PC-3 (cell line): Measurements from ENCODE around the gene MAP1S. TPM values are rescaled to one million over a fixed set of nuclear protein-coding genes. Genes with fewer than 3 reads are reported as not detected.

Source experiments
- ATAC-seq: fragments of 200-7000 bp; cut with Tn5 transposase; 2 replicates; pipeline ENCODE4 v1.9.1; 2020; ENCODE audit warnings: mild to moderate bottlenecking, moderate library complexity
- BruUV-seq: library from RNA; stranded (reverse); fragments of 400-500 nt; replicated peaks from 2 replicates; lab custom pipeline; 2021; lab: Mats Ljungman, UMichigan
- CTCF ChIA-PET: fragments of 300-600 bp; sonication (Branson Sonifier 250); formaldehyde crosslinking; loops from one replicate; lab custom pipeline; 2022; ENCODE audit warnings: antibody characterized with exemption; lab: Charles Lee
- POLR2A ChIA-PET: fragments of 300-600 bp; sonication (Branson Sonifier 250); formaldehyde crosslinking; loops from one replicate; lab custom pipeline; 2022; ENCODE audit warnings: antibody characterized with exemption; ENCODE audit not compliant: unreplicated experiment; lab: Charles Lee
- DNase-seq: peaks from one replicate; pipeline ENCODE4 v3.0.0-alpha.2; 2015
- H2AFZ ChIP-seq: fragments of 300-600 bp; sonication (generic); 2 replicates; pipeline ENCODE4 v1.6.0; 2016; ENCODE audit warnings: antibody characterized with exemption, low read length
- H3F3A ChIP-seq: fragments of 300-600 bp; sonication (generic); one replicate; pipeline ENCODE4 v1.6.0; 2017; ENCODE audit warnings: antibody characterized with exemption, low read length, control low read depth, mild to moderate bottlenecking; ENCODE audit not compliant: unreplicated experiment
- H3K27ac ChIP-seq: fragments of 300-600 bp; sonication (generic); 2 replicates; pipeline ENCODE4 v1.5.1; 2016; ENCODE audit warnings: mild to moderate bottlenecking, low read length
- H3K27me3 ChIP-seq: fragments of 300-600 bp; sonication (generic); 2 replicates; pipeline ENCODE4 v1.6.1; 2016; ENCODE audit warnings: low read length, mixed read lengths
- H3K36me3 ChIP-seq: fragments of 300-600 bp; sonication (generic); 2 replicates; pipeline ENCODE4 v1.6.1; 2016; ENCODE audit warnings: low read depth, mixed run types, low read length, mixed read lengths
- H3K4me1 ChIP-seq: fragments of 300-600 bp; sonication (generic); 2 replicates; pipeline ENCODE4 v1.5.1; 2016; ENCODE audit warnings: low read length; ENCODE audit not compliant: insufficient read depth
- H3K4me2 ChIP-seq: fragments of 300-600 bp; sonication (generic); 2 replicates; pipeline ENCODE4 v1.6.0; 2016; ENCODE audit warnings: low read length
- H3K4me3 ChIP-seq: fragments of 300-600 bp; sonication (generic); 2 replicates; pipeline ENCODE4 v1.5.1; 2016; ENCODE audit warnings: mild to moderate bottlenecking, low read length, mixed read lengths
- H3K79me2 ChIP-seq: fragments of 300-600 bp; sonication (generic); 2 replicates; pipeline ENCODE4 v1.6.1; 2017; ENCODE audit warnings: low read length, mixed read lengths
- H3K9ac ChIP-seq: fragments of 300-600 bp; sonication (generic); 2 replicates; pipeline ENCODE4 v1.6.0; 2016; ENCODE audit warnings: mild to moderate bottlenecking, low read length
- H3K9me2 ChIP-seq: fragments of 300-600 bp; sonication (generic); replicated peaks from 2 replicates; pipeline ENCODE4 v1.6.1; 2016; ENCODE audit warnings: mixed run types, low read length, mixed read lengths
- H3K9me3 ChIP-seq: fragments of 300-600 bp; sonication (generic); 2 replicates; pipeline ENCODE4 v1.6.1; 2016; ENCODE audit warnings: low read length, mixed read lengths
- H4K20me1 ChIP-seq: fragments of 300-600 bp; sonication (generic); 2 replicates; pipeline ENCODE4 v1.6.1; 2016; ENCODE audit warnings: low read length, mixed read lengths
- CTCF ChIP-seq: fragments of 300-600 bp; sonication (generic); conservative IDR thresholded peaks from 2 replicates; pipeline ENCODE4 v1.5.1; 2017; ENCODE audit warnings: antibody characterized with exemption, low read depth, mild to moderate bottlenecking, low read length
- EZH2 ChIP-seq: fragments of 300-600 bp; sonication (generic); IDR thresholded peaks from one replicate; pipeline ENCODE4 v1.6.1; 2017; ENCODE audit warnings: antibody characterized with exemption, mild to moderate bottlenecking, low read length; ENCODE audit not compliant: unreplicated experiment
- EZH2phosphoT487 ChIP-seq: fragments of 300-600 bp; sonication (generic); IDR thresholded peaks from 2 replicates; pipeline ENCODE4 v1.6.1; 2018; ENCODE audit warnings: mild to moderate bottlenecking, antibody characterized with exemption, low read length, borderline replicate concordance
- intact Hi-C: fragments of 100-400 bp; cut with micrococcal nuclease; formaldehyde crosslinking; loops from 2 replicates; pipeline ENCODE4 v1.9.0; 2023
- total RNA-seq: library from RNA; depleted of rRNA; stranded (reverse); fragments of >200 nt; gene quantifications from 2 replicates; pipeline ENCODE4 v1.2.3, GENCODE V29; 2014

MAP1S gene
- total RNA-seq, 1 experiment from 2014 or later, result 25.4 TPM

- Histone ChIP-seq H3K79me2 (no peaks in the 10 kb centered on the region), H3K4me3 (no peak overlapping the region), H3F3A (no peaks in the 10 kb centered on the region), H3K27me3 (no peaks in the 10 kb centered on the region), H3K9me2 (no peaks in the 10 kb centered on the region), H3K4me1 (peaks cover 8% of the 10 kb centered on the region; the same call in 1 of the 2 replicates), H2AFZ (no peak overlapping the region), H4K20me1 (no peaks in the 10 kb centered on the region), H3K9me3 (no peaks in the 10 kb centered on the region), H3K4me2 (no peak overlapping the region), H3K9ac (no peak overlapping the region), H3K36me3 (no peaks in the 10 kb centered on the region), H3K27ac (no peak overlapping the region)
- no TSS peak for BruUV-seq
- TF ChIP-seq CTCF (no peak), EZH2phosphoT487 (no peak), EZH2 (no peak)
- intact Hi-C loops, result no loop called here
- DNase-seq (peak; percentile 29), ATAC-seq (no peak)
- ChIA-PET POLR2A (interaction anchor here (0.6 kb wide), 1 partner anchor 195 kb away, joined by 3 read pairs; no protein-coding TSS in a partner anchor), CTCF (no interaction called here)
Measured at GRCh38 chr19:17772172-17772571, 52.9 kb downstream of the MAP1S start.

- ChIA-PET POLR2A (no interaction called here), CTCF (no interaction called here)
- H3K27me3 ChIP-seq, result no peaks in the 10 kb centered on the region
- intact Hi-C loops, result loop anchor here (5.0 kb wide), 2 partner anchors 82 to 263 kb away; partner anchors contain the start of genes PGLS and RPL18A
- no peak overlapping the region for H2AFZ ChIP-seq
- ATAC-seq (peak; percentile 4; the same call in 1 of the 2 replicates), DNase-seq (peak; percentile 74)
- H3K9me3 ChIP-seq, result no peaks in the 10 kb centered on the region
- no peak overlapping the region for H3K27ac ChIP-seq
- H4K20me1 ChIP-seq, result no peaks in the 10 kb centered on the region
- H3K4me1 ChIP-seq, result peaks cover 23% of the 10 kb centered on the region
- no peaks in the 10 kb centered on the region for H3K79me2 ChIP-seq
- H3K9ac ChIP-seq, result no peak overlapping the region
- BruUV-seq, result no TSS peak
- H3K4me3 ChIP-seq, result no peak overlapping the region
- TF ChIP-seq CTCF, result peak; percentile 86
- no peak for TF ChIP-seq EZH2
- no peaks in the 10 kb centered on the region for H3F3A ChIP-seq
- no peak overlapping the region for H3K4me2 ChIP-seq
- no peaks in the 10 kb centered on the region for H3K36me3 ChIP-seq
- no peaks in the 10 kb centered on the region for H3K9me2 ChIP-seq
Measured at GRCh38 chr19:17775245-17775927, 56.1 kb downstream of the MAP1S start.
